ENCODE data around the gene DNAJC3. TPM values are rescaled to one million over a fixed set of nuclear protein-coding genes. Genes with fewer than 3 reads are reported as not detected.
"Not testable (repeated sequence)": the region's sequence is repeated elsewhere in the genome, so short reads cannot be mapped to it uniquely, and the experiment has no call there.

DNAJC3 gene
- total and polyA plus RNA-seq, 2 of the 13 experiments (the other 11 are each of a cell fraction or from before 2014, with no cell fraction given): 10.4 to 48.2 TPM

- Histone ChIP-seq H3K79me2 (ENCODE audit: insufficient read depth, low read length) (peaks cover 18% of the 10 kb centered on the region), H3K9me3 (ENCODE audit: low read length) (peaks cover 14% of the 10 kb centered on the region), H3K4me3 (replicated peaks in 1 of 3; ENCODE audit: insufficient read depth in 1 of 3, low read depth in 2 of 3, low read length in 3 of 3) (no peak overlapping the region), H3K4me1 (ENCODE audit: insufficient read depth, low read length) (no peaks in the 10 kb centered on the region), H3K36me3 (replicated peaks in 1 of 2; ENCODE audit: control insufficient read depth in 1 of 2, insufficient read depth in 2 of 2, low read length in 2 of 2) (no peaks in the 10 kb centered on the region; a peak in 1 of 5 replicates), H3K9ac (ENCODE audit: insufficient read depth, low read depth, low read length) (no peak overlapping the region), H4K20me1 (ENCODE audit: insufficient read depth, low read length) (no peaks in the 10 kb centered on the region), H2AFZ (ENCODE audit: low read length) (no peak overlapping the region), H3K27me3 (ENCODE audit: control insufficient read depth in 1 of 2, insufficient read depth in 2 of 2, low read length in 2 of 2) (no peaks in the 10 kb centered on the region), H3K4me2 (ENCODE audit: low read depth, low read length) (no peak overlapping the region), H3K27ac (ENCODE audit: extremely low read length, insufficient read depth, low read length) (no peak overlapping the region)
- ChIA-PET POLR2A (interaction anchor here (0.7 kb wide), 1 partner anchor 11 kb away, joined by 3 read pairs; no protein-coding TSS in a partner anchor), CTCF (ENCODE audit: low intra/inter-chr PET ratio, low total read pairs) (no interaction called here)
- WGBS (ENCODE audit: low lambda C conversion rate): 96% methylated on average over 2 of the region's 2 CpGs
- DNase-seq (ENCODE audit: low spot score) (no peak), ATAC-seq (no peak), FAIRE-seq (no peak)
- no TSS peak for BruUV-seq (replicated peaks)
- TF ChIP-seq ZNF136 (CRISPR knock-in tag; IDR thresholded peaks at IDR 0.05; ENCODE audit: low read depth) (0 out of 2 replicates have a peak, but pooled peaks have one; percentile 80), ZNF570 (CRISPR knock-in tag; IDR thresholded peaks at IDR 0.05; ENCODE audit: borderline replicate concordance) (no peak)
- in situ Hi-C loops (cut with HindIII; ENCODE audit: extremely low pct_ligation_motif_present, low pct_unique_long_range_greater_than_20kb) (no loop called here), intact Hi-C loops (cut with micrococcal nuclease; ENCODE audit: unreplicated experiment) (no loop called here)
Measured at GRCh38 chr13:95734124-95734523, 57.2 kb downstream of the DNAJC3 start.

- H3K79me2 ChIP-seq (ENCODE audit: insufficient read depth, low read length); CTCF ChIA-PET (ENCODE audit: low intra/inter-chr PET ratio, low total read pairs); BruUV-seq (replicated peaks); H2AFZ ChIP-seq (ENCODE audit: low read length); H3K36me3 ChIP-seq (replicated peaks in 1 of 2; ENCODE audit: control insufficient read depth in 1 of 2, insufficient read depth in 2 of 2, low read length in 2 of 2); POLR2A ChIA-PET; in situ Hi-C loops (cut with HindIII; ENCODE audit: extremely low pct_ligation_motif_present, low pct_unique_long_range_greater_than_20kb); DNase-seq (ENCODE audit: low spot score); H3K27me3 ChIP-seq (ENCODE audit: control insufficient read depth in 1 of 2, insufficient read depth in 2 of 2, low read length in 2 of 2); intact Hi-C loops (cut with micrococcal nuclease; ENCODE audit: unreplicated experiment); H3K9me3 ChIP-seq (ENCODE audit: low read length); H3K4me2 ChIP-seq (ENCODE audit: low read depth, low read length); H3K27ac ChIP-seq (ENCODE audit: extremely low read length, insufficient read depth, low read length); H4K20me1 ChIP-seq (ENCODE audit: insufficient read depth, low read length); FAIRE-seq; H3K9ac ChIP-seq (ENCODE audit: insufficient read depth, low read depth, low read length); ATAC-seq; H3K4me3 ChIP-seq (replicated peaks in 1 of 3; ENCODE audit: insufficient read depth in 1 of 3, low read depth in 2 of 3, low read length in 3 of 3): not testable (repeated sequence)
- WGBS (ENCODE audit: low lambda C conversion rate): 95% methylated on average over 6 of the region's 37 CpGs
- peaks cover 25% of the 10 kb centered on the region for H3K4me1 ChIP-seq (ENCODE audit: insufficient read depth, low read length)
Measured at GRCh38 chr13:95740071-95740978, 63.4 kb downstream of the DNAJC3 start.
